ENCODE measurements around the gene IL4R. TPM values are rescaled to one million over a fixed set of nuclear protein-coding genes. Genes with fewer than 3 reads are reported as not detected.
A peak's percentile ranks its signal among the peaks of the same experiment; 100 is the strongest.

Gene IL4R
- total and polyA plus RNA-seq, 2 of the 8 experiments (the other 6 are each of a cell fraction or from before 2014, with no cell fraction given), result 29.1 to 29.4 TPM

DNA sequence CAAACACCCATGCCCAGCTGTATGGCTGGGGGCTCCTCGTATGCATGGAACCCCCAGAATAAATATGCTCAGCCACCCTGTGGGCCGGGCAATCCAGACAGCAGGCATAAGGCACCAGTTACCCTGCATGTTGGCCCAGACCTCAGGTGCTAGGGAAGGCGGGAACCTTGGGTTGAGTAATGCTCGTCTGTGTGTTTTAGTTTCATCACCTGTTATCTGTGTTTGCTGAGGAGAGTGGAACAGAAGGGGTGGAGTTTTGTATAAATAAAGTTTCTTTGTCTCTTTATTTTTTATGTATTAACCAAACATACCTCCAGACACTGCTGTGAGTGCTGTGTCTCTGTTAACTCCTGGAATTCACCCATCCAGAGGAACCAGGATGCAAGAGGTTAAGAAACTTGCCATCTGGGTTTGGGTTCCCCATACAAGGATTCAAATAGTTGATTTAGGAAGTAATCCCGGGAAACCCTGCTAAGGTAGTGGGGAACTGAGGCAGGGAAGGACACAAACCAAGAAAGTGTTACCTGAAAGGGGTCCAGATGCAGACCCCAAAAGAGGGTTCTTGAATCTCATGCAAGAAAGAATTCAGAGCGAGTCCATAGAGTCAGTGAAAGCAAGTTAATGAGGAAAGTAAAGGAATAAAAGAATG, 50.8 kb downstream of the IL4R start:
- no peak overlapping the region for H3K23ac ChIP-seq (ENCODE audit: insufficient read length)
- H2BK15ac ChIP-seq (ENCODE audit: low read length), result no peak overlapping the region
- H3K23me2 ChIP-seq (ENCODE audit: low read depth, low read length), result no peaks in the 10 kb centered on the region
- no peak overlapping the region for H3K18ac ChIP-seq (ENCODE audit: extremely low read depth, low read length)
- no peak overlapping the region for H2BK120ac ChIP-seq (replicated peaks; ENCODE audit: low read depth, low read length)
- CTCF ChIA-PET (ENCODE audit: partially characterized antibody), result interaction anchor here (0.6 to 8.6 kb wide), 8 partner anchors 9 to 185 kb away, joined by 3 to 241 read pairs (median 6); no protein-coding TSS in a partner anchor
- no peak overlapping the region for H3K27ac ChIP-seq (ENCODE audit: low read depth, low read length)
- H2AFZ ChIP-seq (ENCODE audit: low read length), result no peak overlapping the region
- FAIRE-seq, result no peak
- no peak overlapping the region for H4K5ac ChIP-seq (ENCODE audit: insufficient read length, low read depth, low read length)
- peaks cover 2 to 4% (median 3%) of the 10 kb centered on the region in 4 experiments; a peak in 6 of 8 replicates for H3K36me3 ChIP-seq (ENCODE audit: control insufficient read depth in 2 of 4, insufficient read depth in 4 of 4, low read length in 3 of 4)
- no peaks in the 10 kb centered on the region for H3K27me3 ChIP-seq (replicated peaks in 1 of 4; ENCODE audit: control insufficient read depth in 3 of 4, extremely low read depth in 1 of 4, insufficient read depth in 3 of 4, low read length in 3 of 4)
- no peaks in the 10 kb centered on the region for H3K9me3 ChIP-seq (ENCODE audit: insufficient read depth in 2 of 2, low read depth in 1 of 2, low read length in 1 of 2)
- no peaks in the 10 kb centered on the region; a peak in 3 of 7 replicates for H3K4me1 ChIP-seq (replicated peaks in 1 of 4; ENCODE audit: control insufficient read depth in 3 of 4, insufficient read depth in 4 of 4, low read length in 3 of 4)
- no peak overlapping the region for H2BK5ac ChIP-seq (ENCODE audit: low read depth, low read length)
- H4K8ac ChIP-seq (ENCODE audit: extremely low read depth, insufficient read depth, low read length), result no peak overlapping the region
- no peak overlapping the region for H4K91ac ChIP-seq (replicated peaks; ENCODE audit: insufficient read length, low read length)
- no peak overlapping the region for H2BK20ac ChIP-seq (ENCODE audit: low read length)
- no peaks in the 10 kb centered on the region for H3K79me2 ChIP-seq (ENCODE audit: control insufficient read depth in 1 of 2, insufficient read depth in 2 of 2, low read length in 2 of 2)
- no peaks in the 10 kb centered on the region for H3K79me1 ChIP-seq (ENCODE audit: low read depth, low read length)
- DNase-seq (ENCODE audit: low read depth in 1 of 2, low spot score in 2 of 2), result no peak
- H3K9ac ChIP-seq (replicated peaks in 1 of 4; ENCODE audit: extremely low read depth in 1 of 4, low read depth in 3 of 4, low read length in 3 of 4), result 0 out of 7 replicates have a peak overlapping the region, but pooled peaks of 1 of the 4 experiments have one; percentile 5
- POLR2A ChIA-PET (ENCODE audit: partially characterized antibody), result no interaction called here
- no peaks in the 10 kb centered on the region for H4K20me1 ChIP-seq (replicated peaks in 1 of 2; ENCODE audit: control insufficient read depth in 1 of 2, insufficient read depth in 2 of 2, low read length in 2 of 2)
- no peak overlapping the region for H3K14ac ChIP-seq (ENCODE audit: insufficient read length)
- 91% methylated on average over 6 of the region's 6 CpGs; no CpG with 5 or more reads in 1 of the 2 experiments for WGBS, 2 experiments (ENCODE audit: extremely low coverage in 1 of 2, insufficient coverage in 1 of 2, insufficient read length in 1 of 2, insufficient replicate concordance in 2 of 2, low coverage in 1 of 2, low lambda C conversion rate in 2 of 2, missing lambda C conversion rate in 1 of 2)
- no peak overlapping the region for H3K4ac ChIP-seq (replicated peaks; ENCODE audit: insufficient read length, low read depth, low read length)
- no peak overlapping the region for H3K4me3 ChIP-seq (ENCODE audit: extremely low read depth in 1 of 4, insufficient read depth in 2 of 4, low read depth in 3 of 4, low read length in 4 of 4)
- no peak overlapping the region for H3K56ac ChIP-seq (replicated peaks; ENCODE audit: insufficient read length, low read depth, low read length)
- no peak overlapping the region for H2BK12ac ChIP-seq (ENCODE audit: low read depth, low read length)
- no peak overlapping the region for H2AK5ac ChIP-seq (ENCODE audit: low read depth, low read length)
- no peak overlapping the region for H3K4me2 ChIP-seq (ENCODE audit: insufficient read depth in 1 of 2, low read depth in 2 of 2, low read length in 2 of 2)
- no peak for TF ChIP-seq HDAC2 (IDR thresholded peaks at IDR 0.05; ENCODE audit: borderline replicate concordance in 1 of 2, low read depth in 2 of 2, low read length in 2 of 2)
- TF ChIP-seq EP300 (IDR thresholded peaks at IDR 0.05; ENCODE audit: borderline replicate concordance in 1 of 2, low read depth in 2 of 2, low read length in 2 of 2), result no peak
- TF ChIP-seq MAFK (IDR thresholded peaks at IDR 0.05; ENCODE audit: low read depth, low read length), result no peak
- TF ChIP-seq TAF1 (IDR thresholded peaks at IDR 0.05; ENCODE audit: low read depth, low read length), result no peak
- TF ChIP-seq CTBP2 (IDR thresholded peaks at IDR 0.05; ENCODE audit: borderline replicate concordance, insufficient read depth, insufficient read length, low read length), result no peak
- TF ChIP-seq SAP30 (IDR thresholded peaks at IDR 0.05; ENCODE audit: insufficient read depth, insufficient replicate concordance, low read length), result no peak
- no peak for TF ChIP-seq GABPA (IDR thresholded peaks at IDR 0.05; ENCODE audit: borderline replicate concordance, insufficient read depth, low read length)
- no peak for TF ChIP-seq TCF12 (IDR thresholded peaks at IDR 0.05; ENCODE audit: low read depth, low read length)
- TF ChIP-seq TBP (IDR thresholded peaks at IDR 0.05; ENCODE audit: low read depth, low read length), result no peak
- no peak for TF ChIP-seq PHF8 (conservative IDR thresholded peaks at IDR 0.05; ENCODE audit: low read depth, low read length)
- TF ChIP-seq SIRT6 (IDR thresholded peaks at IDR 0.05; ENCODE audit: low read length), result no peak
- TF ChIP-seq SP4 (IDR thresholded peaks at IDR 0.05; ENCODE audit: low read length), result no peak

Measured in H1 (cell line).